Parathyroid adenoma (tissue), 2 donors: Measurements from ENCODE around the gene ATOSA.

Experiments used
- H2AFZ ChIP-seq: fragments of 300-600 bp; sonication (generic); one replicate; pipeline ENCODE4 v1.7.0; 2017; ENCODE audit warnings: antibody characterized with exemption, mild to moderate bottlenecking
- H3K27ac ChIP-seq: fragments of 300-600 bp; sonication (generic); one replicate; pipeline ENCODE4 v1.7.0; 2017
- H3K27me3 ChIP-seq: fragments of 300-600 bp; sonication (generic); one replicate; pipeline ENCODE4 v1.7.0; 2017; ENCODE audit warnings: low read length; ENCODE audit not compliant: control insufficient read depth, insufficient read depth
- H3K36me3 ChIP-seq: fragments of 300-600 bp; sonication (generic); one replicate; pipeline ENCODE4 v1.7.0; 2017; ENCODE audit warnings: low read length; ENCODE audit not compliant: control insufficient read depth, insufficient read depth
- H3K4me1 ChIP-seq: fragments of 300-600 bp; sonication (generic); one replicate; pipeline ENCODE4 v1.7.0; 2017; ENCODE audit warnings: control low read depth
- H3K4me2 ChIP-seq: fragments of 300-600 bp; sonication (generic); one replicate; pipeline ENCODE4 v1.7.0; 2017; ENCODE audit warnings: low read length
- H3K4me3 ChIP-seq: fragments of 300-600 bp; sonication (generic); one replicate; pipeline ENCODE4 v1.7.0; 2017; ENCODE audit warnings: low read depth, low read length
- H3K79me2 ChIP-seq: fragments of 300-600 bp; sonication (generic); one replicate; pipeline ENCODE4 v1.7.0; 2017; ENCODE audit warnings: control low read depth
- H3K9ac ChIP-seq: fragments of 300-600 bp; sonication (generic); one replicate; pipeline ENCODE4 v1.7.0; 2017; ENCODE audit warnings: mild to moderate bottlenecking
- H3K9me3 ChIP-seq: fragments of 300-600 bp; sonication (generic); one replicate; pipeline ENCODE4 v1.7.0; 2017; ENCODE audit warnings: low read length; ENCODE audit not compliant: control insufficient read depth
- TF ChIP-seq, protein P1 (sequence below): fragments of 300-600 bp; sonication (generic); IDR thresholded peaks from one replicate; pipeline ENCODE4 v1.7.0; 2017; ENCODE audit warnings: antibody characterized with exemption, mild to moderate bottlenecking
- donor health status: primary hyperparathyroidism.

Gene ATOSA

DNA sequence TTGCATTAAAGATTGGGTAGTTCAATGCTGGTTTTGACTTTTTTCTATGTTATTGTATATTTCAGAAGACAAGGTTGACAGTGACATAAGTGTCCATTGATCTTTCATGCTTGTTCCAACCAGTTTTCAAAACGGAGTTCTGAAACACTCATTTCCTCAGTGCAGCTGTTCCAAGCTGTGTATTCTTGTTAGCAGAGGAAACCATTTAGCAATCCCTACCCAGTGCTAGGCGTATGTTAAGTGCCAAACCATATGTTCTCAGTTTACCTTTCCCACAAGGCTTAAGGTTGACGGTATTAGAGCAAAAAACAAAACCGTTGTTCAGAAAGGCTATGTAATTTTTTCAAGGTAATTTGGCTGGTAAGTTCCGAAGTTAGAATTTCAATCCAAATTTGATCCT lies 9.1 kb downstream of the ATOSA start:
- Histone ChIP-seq H2AFZ (no peak overlapping the region), H3K9me3 (no peaks in the 10 kb centered on the region), H3K4me1 (no peaks in the 10 kb centered on the region), H3K4me2 (no peak overlapping the region), H3K27ac (no peak overlapping the region), H3K79me2 (peaks cover 10% of the 10 kb centered on the region), H3K4me3 (no peak overlapping the region), H3K36me3 (no peaks in the 10 kb centered on the region), H3K9ac (no peak overlapping the region), H3K27me3 (no peaks in the 10 kb centered on the region)
- TF ChIP-seq, protein P1, sequence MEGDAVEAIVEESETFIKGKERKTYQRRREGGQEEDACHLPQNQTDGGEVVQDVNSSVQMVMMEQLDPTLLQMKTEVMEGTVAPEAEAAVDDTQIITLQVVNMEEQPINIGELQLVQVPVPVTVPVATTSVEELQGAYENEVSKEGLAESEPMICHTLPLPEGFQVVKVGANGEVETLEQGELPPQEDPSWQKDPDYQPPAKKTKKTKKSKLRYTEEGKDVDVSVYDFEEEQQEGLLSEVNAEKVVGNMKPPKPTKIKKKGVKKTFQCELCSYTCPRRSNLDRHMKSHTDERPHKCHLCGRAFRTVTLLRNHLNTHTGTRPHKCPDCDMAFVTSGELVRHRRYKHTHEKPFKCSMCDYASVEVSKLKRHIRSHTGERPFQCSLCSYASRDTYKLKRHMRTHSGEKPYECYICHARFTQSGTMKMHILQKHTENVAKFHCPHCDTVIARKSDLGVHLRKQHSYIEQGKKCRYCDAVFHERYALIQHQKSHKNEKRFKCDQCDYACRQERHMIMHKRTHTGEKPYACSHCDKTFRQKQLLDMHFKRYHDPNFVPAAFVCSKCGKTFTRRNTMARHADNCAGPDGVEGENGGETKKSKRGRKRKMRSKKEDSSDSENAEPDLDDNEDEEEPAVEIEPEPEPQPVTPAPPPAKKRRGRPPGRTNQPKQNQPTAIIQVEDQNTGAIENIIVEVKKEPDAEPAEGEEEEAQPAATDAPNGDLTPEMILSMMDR: no peak

DNA sequence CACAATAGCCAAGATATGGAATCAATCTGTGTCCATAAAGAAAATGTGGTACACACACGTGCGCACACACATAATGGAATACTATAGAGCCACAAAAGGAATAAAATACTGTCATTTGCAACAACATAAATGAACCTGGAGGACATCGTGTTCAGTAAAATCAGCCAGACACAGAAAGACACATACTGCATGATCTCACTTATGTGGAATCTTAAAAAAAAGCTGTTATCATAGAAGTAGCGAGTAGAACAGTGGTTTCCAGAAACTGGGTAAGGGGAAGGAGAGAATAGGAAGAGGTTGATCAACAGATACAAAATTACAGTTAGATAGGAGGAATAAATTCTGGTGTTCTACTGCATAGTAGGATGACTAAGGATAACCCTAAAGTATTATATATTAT lies 11.1 kb downstream of the ATOSA start:
- Histone ChIP-seq H3K4me2 (no peak overlapping the region), H3K79me2 (peaks cover 10% of the 10 kb centered on the region), H3K9me3 (no peaks in the 10 kb centered on the region), H3K9ac (no peak overlapping the region), H3K4me3 (no peak overlapping the region), H3K27ac (no peak overlapping the region), H2AFZ (no peak overlapping the region), H3K4me1 (no peaks in the 10 kb centered on the region), H3K27me3 (no peaks in the 10 kb centered on the region), H3K36me3 (no peaks in the 10 kb centered on the region)
- TF ChIP-seq, protein P1: no peak

DNA sequence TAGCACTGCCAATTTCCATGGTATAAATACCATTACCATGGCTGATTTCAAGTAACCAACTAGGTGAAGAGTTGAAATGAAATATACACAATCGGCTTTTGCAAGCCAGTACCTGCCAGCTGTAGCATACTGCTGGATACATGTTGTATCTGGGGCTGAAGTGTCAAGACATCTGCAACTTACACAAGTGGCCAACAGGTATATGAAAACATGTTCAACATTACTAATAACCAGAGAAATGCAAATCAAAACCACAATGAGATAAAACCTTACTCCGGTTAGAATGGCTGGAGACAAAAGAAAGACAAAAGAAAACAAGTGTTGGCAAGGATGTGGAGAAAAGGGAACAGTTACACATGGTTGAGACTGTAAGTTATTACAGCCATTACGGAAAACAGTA lies 11.6 kb downstream of the ATOSA start:
- Histone ChIP-seq H3K9ac (no peak overlapping the region), H3K9me3 (no peaks in the 10 kb centered on the region), H3K36me3 (no peaks in the 10 kb centered on the region), H3K27ac (no peak overlapping the region), H3K27me3 (no peaks in the 10 kb centered on the region), H3K79me2 (peaks cover 10% of the 10 kb centered on the region), H3K4me2 (no peak overlapping the region), H3K4me1 (no peaks in the 10 kb centered on the region), H2AFZ (no peak overlapping the region), H3K4me3 (no peak overlapping the region)
- TF ChIP-seq, protein P1: no peak

DNA sequence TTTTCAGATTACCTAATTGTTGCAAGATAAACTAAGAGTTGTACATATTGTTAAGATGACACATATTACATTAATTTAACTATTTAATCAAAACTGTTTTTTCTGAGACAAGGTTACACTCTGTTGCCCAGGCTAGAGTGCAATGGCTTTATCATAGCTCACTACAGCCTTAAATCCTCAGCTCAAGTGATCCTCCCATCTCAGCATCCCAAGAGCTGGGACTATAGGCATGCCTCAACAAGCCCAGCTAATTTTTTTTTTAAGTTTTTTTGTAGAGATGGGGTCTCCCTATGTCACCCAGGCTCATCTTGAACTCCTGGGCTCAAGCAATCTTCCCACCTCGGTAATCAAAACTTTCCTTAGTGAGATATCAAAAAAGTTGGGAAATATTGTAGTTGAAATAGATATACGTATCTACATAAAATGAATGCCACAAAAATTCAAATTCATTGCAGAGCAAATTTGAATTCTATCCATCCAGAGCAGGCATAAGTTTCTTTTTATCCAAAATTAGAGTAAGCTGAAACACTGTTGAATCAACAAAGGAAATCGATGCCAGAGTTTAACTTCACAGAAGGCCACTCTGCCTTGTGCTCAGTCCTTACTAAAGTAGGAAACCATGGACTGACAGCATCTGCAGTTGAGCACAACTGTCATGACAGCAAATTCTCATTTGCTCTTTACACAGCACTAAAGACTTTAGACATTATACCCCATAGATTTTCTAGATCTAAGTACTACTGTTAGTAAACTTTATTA lies 15.5 kb downstream of the ATOSA start:
- H3K27ac ChIP-seq: no peak overlapping the region
- no peak overlapping the region for H2AFZ ChIP-seq
- H3K36me3 ChIP-seq: no peaks in the 10 kb centered on the region
- no peak overlapping the region for H3K4me3 ChIP-seq
- H3K9me3 ChIP-seq: no peaks in the 10 kb centered on the region
- H3K27me3 ChIP-seq: no peaks in the 10 kb centered on the region
- TF ChIP-seq, protein P1: no peak
- H3K4me2 ChIP-seq: no peak overlapping the region
- H3K79me2 ChIP-seq: peaks cover 5% of the 10 kb centered on the region
- H3K9ac ChIP-seq: no peak overlapping the region
- no peaks in the 10 kb centered on the region for H3K4me1 ChIP-seq

DNA sequence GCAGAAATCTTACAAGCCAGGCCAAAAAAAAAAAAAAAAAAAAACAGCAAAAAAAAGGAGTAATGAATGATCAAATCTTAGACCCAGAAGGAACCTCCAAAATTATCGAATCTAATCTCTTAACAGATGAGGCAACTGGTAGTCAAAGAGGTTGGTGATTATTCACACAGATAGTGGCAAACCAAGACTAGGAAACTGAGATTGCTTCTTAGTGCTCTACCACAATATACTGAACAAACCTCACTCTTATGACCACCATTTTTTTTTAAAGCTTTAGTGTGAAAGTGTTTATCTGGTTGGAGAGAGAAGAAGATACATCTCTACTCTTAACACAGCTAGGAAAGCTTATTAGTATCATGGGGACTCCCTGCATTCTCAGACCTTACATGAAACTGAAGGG lies 17.3 kb downstream of the ATOSA start:
- H3K36me3 ChIP-seq: no peaks in the 10 kb centered on the region
- no peaks in the 10 kb centered on the region for H3K27me3 ChIP-seq
- no peak overlapping the region for H3K4me2 ChIP-seq
- H3K4me1 ChIP-seq: no peaks in the 10 kb centered on the region
- no peak overlapping the region for H2AFZ ChIP-seq
- TF ChIP-seq, protein P1: no peak
- no peak overlapping the region for H3K27ac ChIP-seq
- no peak overlapping the region for H3K4me3 ChIP-seq
- H3K79me2 ChIP-seq: peaks cover 5% of the 10 kb centered on the region
- no peaks in the 10 kb centered on the region for H3K9me3 ChIP-seq
- H3K9ac ChIP-seq: no peak overlapping the region
